Kidney (tissue), 14 donors: ENCODE results near the gene RHBDD3. TPM values are rescaled to one million over a fixed set of nuclear protein-coding genes. Genes with fewer than 3 reads are reported as not detected.

ENCODE experiments used
- DNase-seq, 5 donors: peaks; one replicate each; pipeline ENCODE4 v3.0.0-alpha.2; 2013 to 2020
- FAIRE-seq: peaks from 2 replicates; lab custom pipeline; 2012; peaks lifted over from hg19 to GRCh38; lab: Jason Lieb, UNC
- H3K27ac ChIP-seq, 2 donors: one replicate each; pipeline ENCODE4 v1.7.0; 2013; ENCODE audit warnings: low read depth in 2 of 2, low read length in 2 of 2, inconsistent platforms in 1 of 2
- H3K27me3 ChIP-seq: one replicate; pipeline ENCODE4 v1.7.1; 2013; ENCODE audit warnings: low read length, inconsistent platforms; ENCODE audit not compliant: control insufficient read depth, insufficient read depth
- H3K36me3 ChIP-seq, 3 donors: one replicate each; pipeline versions ENCODE4 v1.7.0 to v1.7.1; 2013; ENCODE audit warnings: low read length in 3 of 3, control low read depth in 1 of 3, inconsistent platforms in 1 of 3; ENCODE audit not compliant: insufficient read depth in 3 of 3, control insufficient read depth in 2 of 3
- H3K4me1 ChIP-seq, 3 donors: one replicate each; pipeline versions ENCODE4 v1.7.0 to v1.7.1; 2013; ENCODE audit warnings: low read length in 3 of 3, inconsistent platforms in 1 of 3, low read depth in 1 of 3; ENCODE audit not compliant: control insufficient read depth in 2 of 3, insufficient read depth in 2 of 3
- H3K4me3 ChIP-seq, 3 donors: one replicate each; pipeline versions ENCODE4 v1.7.0 to v1.8.1; 2013; ENCODE audit warnings: low read length in 3 of 3, control low read depth in 1 of 3, inconsistent platforms in 1 of 3
- H3K9ac ChIP-seq, 3 donors: one replicate each; pipeline versions ENCODE4 v1.7.0 to v1.7.1; 2013; ENCODE audit warnings: low read length in 3 of 3, control low read depth in 1 of 3, inconsistent platforms in 1 of 3
- H3K9me3 ChIP-seq, 3 donors: one replicate each; pipeline versions ENCODE4 v1.7.0 to v1.7.1; 2013; ENCODE audit warnings: low read length in 3 of 3, control low read depth in 1 of 3, inconsistent platforms in 1 of 3; ENCODE audit not compliant: control insufficient read depth in 2 of 3, insufficient read depth in 1 of 3
- CTCF ChIP-seq: IDR thresholded peaks from 3 replicates; pipeline ENCODE4 v1.5.1; 2012; ENCODE audit warnings: mild to moderate bottlenecking, moderate library complexity, borderline replicate concordance; ENCODE audit not compliant: insufficient read depth; ENCODE audit errors: extremely low read depth
- intact Hi-C: fragments of 100-400 bp; cut with DNase I; formaldehyde crosslinking; loops from one replicate; pipeline ENCODE4 v1.11.1; 2022
- polyA plus RNA-seq: library from polyadenylated mRNA; stranded (reverse); fragments of 350-450 nt; fragmentation: Illumina TruSeq; extraction: RNeasy Lipid Tissue Mini Kit (QIAGEN cat#74804); gene quantifications from one replicate; pipeline ENCODE4 v1.2.3, GENCODE V29; 2014; ENCODE audit warnings: low read depth, low replicate concordance; ENCODE audit not compliant: insufficient read depth
- total RNA-seq: library from RNA; stranded (reverse); fragmentation: NEBNext Ultra II Directional; extraction: Animal tissue kit (Norgen Biotek cat#: 25700); gene quantifications from one replicate; pipeline ENCODE4 v1.2.1, GENCODE V29; 2021
- donor health status: control.
- donor health status: control.
- donor health status: control.
- donor health status: control.
- donor health status: control.
- donor health status: DM: yes; HTN: yes; CAD: no.
- donor health status: Normal renal cell carcinoma (clear cell type).

RHBDD3 gene
- total and polyA plus RNA-seq, 2 donors from 2014 or later = 19.2 to 26.3 TPM

DNA sequence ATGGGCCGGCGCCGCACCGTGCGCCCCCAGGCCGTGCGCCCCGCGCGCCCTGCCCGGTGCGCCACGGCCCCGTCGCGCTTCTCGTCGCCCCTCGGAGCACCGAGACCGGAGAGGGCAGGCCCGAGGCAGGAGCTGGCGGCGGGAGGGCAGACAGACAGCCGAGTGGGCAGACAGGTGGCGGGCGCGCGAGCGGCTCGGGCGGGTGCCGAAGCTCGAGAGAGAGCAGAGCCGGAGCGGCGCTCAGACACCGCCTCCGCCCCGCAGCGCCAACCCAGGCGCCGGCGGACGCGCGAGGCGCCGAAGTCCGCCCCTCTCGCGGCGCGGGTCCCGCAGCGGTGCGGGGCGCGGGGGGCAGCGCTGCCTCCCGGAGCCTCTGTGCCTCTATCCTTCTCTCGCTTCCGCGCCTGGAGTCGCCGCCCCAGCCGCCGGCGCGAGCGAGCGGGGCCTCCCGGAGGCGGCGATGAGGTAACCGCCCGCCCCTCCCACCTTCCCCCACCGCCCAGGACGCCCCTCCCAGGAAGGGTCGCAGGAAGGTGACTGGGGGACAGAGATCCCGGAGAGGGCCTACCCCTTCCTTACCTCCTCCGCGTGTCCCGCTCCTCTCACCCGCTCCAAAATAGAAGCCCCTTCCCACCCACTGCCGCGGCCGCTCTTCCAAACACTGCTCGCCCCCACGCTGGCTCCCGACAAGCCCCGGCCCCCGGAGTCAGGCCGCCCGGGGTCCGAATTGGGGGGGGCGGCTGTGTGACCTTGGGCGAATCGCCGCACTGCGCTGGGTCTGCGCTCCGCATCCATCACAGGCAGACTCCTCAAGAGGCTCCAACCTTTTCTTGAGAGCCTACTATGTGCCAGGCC is 47.7 kb upstream of the RHBDD3 start, which contains the start of gene RASL10A:
RASL10A (minus strand) TSS at position 412 of the 855 bp plus-strand sequence. CDS start 451 bp downstream, outside the sequence.
- peak in 3 of 5 donors; percentile 59 to 84 (median 59) for DNase-seq
- Histone ChIP-seq H3K4me1 (peaks cover 0 to 18% (median 0%) of the 10 kb centered on the region in 3 donors), H3K27ac (no peak within 1 kb of the TSS)

DNA sequence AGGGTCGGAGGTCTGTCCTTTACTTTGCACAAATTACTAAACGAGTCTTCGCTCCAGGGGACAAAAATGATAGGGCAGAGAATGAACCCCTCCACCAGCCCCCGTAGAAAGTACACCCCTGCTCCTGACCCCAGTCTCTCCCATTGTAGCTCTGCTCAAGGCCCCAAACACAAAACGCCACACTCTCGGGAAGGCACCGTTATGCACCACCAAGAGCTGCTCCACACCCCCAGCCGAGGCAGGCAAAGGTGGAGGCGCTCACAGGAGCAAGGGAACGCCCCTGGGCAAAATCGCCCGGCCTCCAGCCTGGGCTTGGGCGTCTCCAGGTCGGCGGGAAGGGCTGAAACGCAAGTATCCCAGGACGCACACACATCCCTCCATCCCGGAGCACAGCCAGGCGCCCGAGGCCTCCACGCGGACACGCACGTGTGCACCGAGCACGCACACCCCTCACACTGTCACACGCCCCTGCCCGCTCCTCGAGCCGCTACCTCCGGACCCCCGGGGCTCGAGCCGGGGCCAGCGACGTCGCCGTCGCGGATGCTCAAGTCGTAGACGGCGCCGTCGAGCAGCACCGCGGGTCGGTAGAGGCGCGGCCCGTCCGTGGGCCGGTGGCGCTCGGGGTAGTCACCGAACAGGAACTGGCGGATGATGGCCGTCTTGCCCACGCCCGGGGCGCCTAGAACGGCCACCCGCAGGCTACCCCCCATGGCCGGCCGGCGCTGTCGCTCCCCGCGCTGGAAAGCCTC is 46.9 kb upstream of the RHBDD3 start:
- no peak overlapping the region for H3K27ac ChIP-seq
- intact Hi-C loops = no loop called here
- DNase-seq (peak in 2 of 5 donors; percentile 68 to 74), FAIRE-seq (no peak)
- H3K4me3 ChIP-seq = no peak overlapping the region
- no peaks in the 10 kb centered on the region for H3K9me3 ChIP-seq
- H3K27me3 ChIP-seq = peaks cover 16% of the 10 kb centered on the region
- no peaks in the 10 kb centered on the region for H3K36me3 ChIP-seq
- no peak for TF ChIP-seq CTCF
- peaks cover 0 to 22% (median 0%) of the 10 kb centered on the region in 3 donors for H3K4me1 ChIP-seq
- H3K9ac ChIP-seq = no peak overlapping the region

More for the DNA sequence above, 47.7 kb upstream of the RHBDD3 start, which contains the start of gene RASL10A:
- FAIRE-seq = no peak
- Histone ChIP-seq H3K9ac (no peak within 1 kb of the TSS), H3K36me3 (no peaks in the 10 kb centered on the region), H3K9me3 (no peaks in the 10 kb centered on the region), H3K4me3 (no peak within 1 kb of the TSS), H3K27me3 (peaks cover 16% of the 10 kb centered on the region)
- no peak for TF ChIP-seq CTCF
- intact Hi-C loops = no loop called here

GRCh38 chr22:29313576-29314466 is 46.0 kb upstream of the RHBDD3 start:
- no peak overlapping the region for H3K9ac ChIP-seq
- no peaks in the 10 kb centered on the region for H3K36me3 ChIP-seq
- no peaks in the 10 kb centered on the region for H3K9me3 ChIP-seq
- DNase-seq = peak in 3 of 5 donors; percentile 52 to 78 (median 71)
- intact Hi-C loops = no loop called here
- no peak for TF ChIP-seq CTCF
- H3K27ac ChIP-seq = no peak overlapping the region
- FAIRE-seq = no peak
- no peak overlapping the region for H3K4me3 ChIP-seq
- peaks cover 16% of the 10 kb centered on the region for H3K27me3 ChIP-seq
- H3K4me1 ChIP-seq = peaks cover 0 to 30% (median 0%) of the 10 kb centered on the region in 3 donors
